GM12878 (cell line): ENCODE measurements around the gene RNU5B-1. TPM values are rescaled to one million over a fixed set of nuclear protein-coding genes. Genes with fewer than 3 reads are reported as not detected.
"Not testable (repeated sequence)": the region's sequence is repeated elsewhere in the genome, so short reads cannot be mapped to it uniquely, and the experiment has no call there.

Experiments used
- ATAC-seq: fragments of 200-7000 bp; cut with Tn5 transposase; 3 replicates; pipeline ENCODE4 v1.9.1; 2020; ENCODE audit warnings: mild to moderate bottlenecking, moderate library complexity
- BruUV-seq: library from RNA; stranded (reverse); fragments of 400-500 nt; replicated peaks from 2 replicates; lab custom pipeline; 2021; lab: Mats Ljungman, UMichigan
- CTCF ChIA-PET: fragments of 300-600 bp; sonication (Branson Sonifier 250); formaldehyde crosslinking; extraction: SDS; loops from one replicate; lab custom pipeline; 2021; ENCODE audit warnings: inconsistent platforms; lab: Yijun Ruan, JAX
- POLR2A ChIA-PET: fragments of 350-600 bp; formaldehyde crosslinking; extraction: SDS; loops from one replicate; lab custom pipeline; 2021; ENCODE audit warnings: inconsistent platforms; lab: Charles Lee
- RAD21 ChIA-PET: fragments of 300-600 bp; sonication (Branson Sonifier 250); formaldehyde crosslinking; loops from one replicate; lab custom pipeline; 2023; ENCODE audit warnings: antibody characterized with exemption; ENCODE audit not compliant: unreplicated experiment; lab: Charles Lee
- SMC1A ChIA-PET: fragments of 300-600 bp; sonication (Branson Sonifier 250); formaldehyde crosslinking; loops from one replicate; lab custom pipeline; 2023; ENCODE audit not compliant: unreplicated experiment, uncharacterized antibody; lab: Charles Lee
- DNase-seq: peaks from one replicate; pipeline ENCODE4 v3.0.0-alpha.2; 2011; ENCODE audit warnings: low read depth, low spot score
- FAIRE-seq: peaks from 3 replicates; lab custom pipeline; 2011; peaks lifted over from hg19 to GRCh38; lab: Jason Lieb, UNC
- H2AFZ ChIP-seq: 2 replicates; pipeline ENCODE4 v1.6.0; 2011; ENCODE audit warnings: low read depth, low read length, control low read depth; ENCODE audit not compliant: control insufficient read depth
- H3K27ac ChIP-seq: 2 replicates; pipeline ENCODE4 v1.5.1; 2011; ENCODE audit warnings: control low read depth; ENCODE audit not compliant: control insufficient read depth, insufficient read depth
- H3K27me3 ChIP-seq, 2 experiments: replicated peaks in 1 of 2; 2 replicates each; pipeline versions ENCODE4 v1.6.0 to v1.6.1; 2011; ENCODE audit warnings: low read length in 1 of 2; ENCODE audit not compliant: control insufficient read depth in 2 of 2, insufficient read depth in 2 of 2
- H3K36me3 ChIP-seq, 2 experiments: 2 replicates each; pipeline ENCODE4 v1.5.1; 2011; ENCODE audit warnings: low read length in 1 of 2; ENCODE audit not compliant: control insufficient read depth in 2 of 2, insufficient read depth in 2 of 2
- H3K4me1 ChIP-seq: 2 replicates; pipeline ENCODE4 v1.6.1; 2011; ENCODE audit warnings: mild to moderate bottlenecking, low read length, moderate library complexity, mixed read lengths; ENCODE audit not compliant: control insufficient read depth, insufficient read depth
- H3K4me2 ChIP-seq: 2 replicates; pipeline ENCODE4 v1.6.0; 2011; ENCODE audit warnings: control low read depth; ENCODE audit not compliant: control insufficient read depth, insufficient read depth
- H3K4me3 ChIP-seq: fragments of 200-600 bp; sonication (generic); 2 replicates; pipeline ENCODE4 v1.5.1; 2016
- H3K79me2 ChIP-seq: 2 replicates; pipeline ENCODE4 v1.6.0; 2011; ENCODE audit warnings: low read length; ENCODE audit not compliant: control insufficient read depth, insufficient read depth
- H3K9ac ChIP-seq: 2 replicates; pipeline ENCODE4 v1.8.0; 2011; ENCODE audit warnings: low read length, control low read depth, mixed read lengths; ENCODE audit not compliant: control insufficient read depth, insufficient read depth
- H3K9me3 ChIP-seq: replicated peaks from 3 replicates; pipeline ENCODE4 v1.5.1; 2011; ENCODE audit warnings: mild to moderate bottlenecking, low read length; ENCODE audit not compliant: control insufficient read depth, insufficient read depth
- H4K20me1 ChIP-seq: 2 replicates; pipeline ENCODE4 v1.6.0; 2011; ENCODE audit not compliant: control insufficient read depth, insufficient read depth
- MEF2B ChIP-seq: fragments of 450-650 bp; IDR thresholded peaks from 2 replicates; pipeline ENCODE4 v1.6.1; 2018; ENCODE audit warnings: mild to moderate bottlenecking, moderate library complexity; ENCODE audit not compliant: partially characterized antibody, poor library complexity, severe bottlenecking
- RAD21 ChIP-seq: IDR thresholded peaks from 2 replicates; pipeline ENCODE4 v1.6.1; 2011; ENCODE audit warnings: mild to moderate bottlenecking, low read depth, low read length, moderate library complexity; ENCODE audit not compliant: insufficient read depth
- SMC3 ChIP-seq: IDR thresholded peaks from 2 replicates; pipeline ENCODE4 v1.6.1; 2011; ENCODE audit warnings: low read length, improper control_type of control experiment, borderline replicate concordance
- YY1 ChIP-seq: IDR thresholded peaks from 2 replicates; pipeline ENCODE4 v1.6.1; 2011; ENCODE audit warnings: low read depth, mild to moderate bottlenecking, low read length
- WGBS: methylation state at CpG from one replicate; pipeline ENCODE4 v1.1.6; 2016; ENCODE audit warnings: low lambda C conversion rate; ENCODE audit not compliant: insufficient replicate concordance, insufficient coverage; ENCODE audit errors: missing lambda C conversion rate; 5-methylcytosine and 5-hydroxymethylcytosine counted together
- in situ Hi-C: fragments of 300-500 bp; cut with MboI; formaldehyde crosslinking; loops from 9 replicates; pipeline ENCODE4 v1.14.3; 2018; ENCODE audit warnings: mixed read lengths
- intact Hi-C: fragments of 100-400 bp; cut with micrococcal nuclease; formaldehyde crosslinking; loops from one replicate; pipeline ENCODE4 v1.14.2; 2022; ENCODE audit not compliant: unreplicated experiment
- polyA plus RNA-seq, 11 experiments: library from polyadenylated mRNA; depleted of rRNA in 4 of 11; unstranded in 6 of 11; stranded (reverse) in 5 of 11; fragments of >200 nt; fragmentation: Nextera tagmentation in 4 of 11; fragmentation: Illumina TruSeq in 1 of 11; extraction: Ambion mirVana in 4 of 11; extraction: Trizol in 1 of 11; gene quantifications; 1 replicate in 1 of 11; 2 replicates in 10 of 11; pipeline versions ENCODE4 v1.2.1 to v1.2.3, GENCODE V29; 2011 to 2016; ENCODE audit warnings: inconsistent platforms in 2 of 11, missing spikeins in 2 of 11, low read depth in 1 of 11
- total RNA-seq, 4 experiments: library from RNA; depleted of rRNA in 3 of 4; stranded (reverse); fragments of >200 nt in 3 of 4; fragmentation: Illumina TruSeq in 1 of 4; extraction: Trizol in 1 of 4; gene quantifications; 2 replicates each; pipeline versions ENCODE4 v1.2.1 to v1.2.3, GENCODE V29; 2013 to 2021
- TF ChIP-seq, protein P1 (sequence below), 3 experiments: IDR thresholded peaks in 2 of 3; conservative IDR thresholded peaks in 1 of 3; 2 replicates each; pipeline ENCODE4 v1.5.1; 2011; ENCODE audit warnings: low read depth in 3 of 3, low read length in 3 of 3, mild to moderate bottlenecking in 3 of 3, control low read depth in 2 of 3, moderate library complexity in 2 of 3, inconsistent platforms in 1 of 3, mixed read lengths in 1 of 3; ENCODE audit not compliant: control insufficient read depth in 2 of 3, insufficient read depth in 1 of 3; ENCODE audit errors: extremely low read depth in 1 of 3

The RNU5B-1 gene
- total and polyA plus RNA-seq, 10 of the 15 experiments (the other 5 are each of a cell fraction or from before 2014, with no cell fraction given), result 19.1 TPM; not detected in 9

DNA sequence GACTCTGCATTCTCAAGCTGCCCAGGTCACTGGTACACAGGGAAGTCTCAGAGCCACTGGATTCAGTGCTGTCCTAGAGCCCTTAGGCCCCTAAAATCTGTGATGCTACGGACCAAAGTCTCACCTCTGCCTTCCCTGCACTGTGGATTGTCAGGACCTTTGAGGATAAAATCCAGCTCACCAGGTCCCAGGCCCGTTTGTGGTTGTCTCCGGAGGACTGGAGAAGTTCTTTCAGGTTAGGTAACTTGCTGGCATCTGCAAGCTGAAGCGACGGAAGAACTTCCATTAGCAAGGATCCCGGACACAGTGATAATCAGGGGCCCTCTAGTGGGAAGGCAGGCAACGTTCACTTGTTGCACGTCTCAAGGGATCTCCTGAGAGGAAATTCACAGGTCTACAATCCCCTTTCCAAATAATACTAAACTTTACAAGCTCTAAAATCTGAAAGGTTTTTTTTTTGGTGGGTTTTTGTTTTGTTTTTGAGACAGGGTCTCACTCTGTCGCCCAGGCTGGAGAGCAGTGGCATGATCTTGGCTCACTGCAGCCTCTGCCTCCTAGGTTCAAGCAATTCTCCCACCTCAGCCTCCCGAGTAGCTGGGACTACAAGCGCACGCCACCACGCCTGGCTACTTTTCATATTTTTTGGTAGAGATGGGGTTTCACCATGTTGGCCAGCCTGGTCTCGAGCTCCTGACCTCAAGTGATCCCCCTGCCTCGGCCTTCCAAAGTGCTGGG is 33.5 kb upstream of the RNU5B-1 start:
- SMC1A ChIA-PET, result interaction anchor here (0.8 to 2.1 kb wide), 14 partner anchors 8 to 237 kb away, joined by 3 to 7 read pairs (median 3); partner anchors contain the start of gene RNU5B-1
- peak; percentile 90 for ATAC-seq
- H3K9me3 ChIP-seq, H3K9ac ChIP-seq, BruUV-seq, DNase-seq, FAIRE-seq, H3K4me1 ChIP-seq, H3K4me2 ChIP-seq, H2AFZ ChIP-seq, H4K20me1 ChIP-seq, in situ Hi-C loops, H3K27ac ChIP-seq: not testable (repeated sequence)
- intact Hi-C loops, result loop anchor here (1.0 kb wide), 3 partner anchors 82 to 238 kb away; no protein-coding TSS in a partner anchor
- CTCF ChIA-PET, result interaction anchor here (0.7 to 3.0 kb wide), 30 partner anchors 8 to 462 kb away, joined by 3 to 17 read pairs (median 6); partner anchors contain the start of genes CILP, CLPX and RNU5B-1
- POLR2A ChIA-PET, result interaction anchor here (0.5 to 1.2 kb wide), 2 partner anchors 14 to 83 kb away, joined by 3 to 8 read pairs; no protein-coding TSS in a partner anchor
- 54% methylated on average over 15 of the region's 15 CpGs for WGBS
- 0 out of 2 replicates have a peak, but pooled peaks have one; percentile 29 for TF ChIP-seq YY1
- TF ChIP-seq SMC3, result peak; percentile 58; the same call in 1 of the 2 replicates
- peak; percentile 70 for TF ChIP-seq RAD21
- peak; percentile 38 for TF ChIP-seq MEF2B
- TF ChIP-seq, protein P1, sequence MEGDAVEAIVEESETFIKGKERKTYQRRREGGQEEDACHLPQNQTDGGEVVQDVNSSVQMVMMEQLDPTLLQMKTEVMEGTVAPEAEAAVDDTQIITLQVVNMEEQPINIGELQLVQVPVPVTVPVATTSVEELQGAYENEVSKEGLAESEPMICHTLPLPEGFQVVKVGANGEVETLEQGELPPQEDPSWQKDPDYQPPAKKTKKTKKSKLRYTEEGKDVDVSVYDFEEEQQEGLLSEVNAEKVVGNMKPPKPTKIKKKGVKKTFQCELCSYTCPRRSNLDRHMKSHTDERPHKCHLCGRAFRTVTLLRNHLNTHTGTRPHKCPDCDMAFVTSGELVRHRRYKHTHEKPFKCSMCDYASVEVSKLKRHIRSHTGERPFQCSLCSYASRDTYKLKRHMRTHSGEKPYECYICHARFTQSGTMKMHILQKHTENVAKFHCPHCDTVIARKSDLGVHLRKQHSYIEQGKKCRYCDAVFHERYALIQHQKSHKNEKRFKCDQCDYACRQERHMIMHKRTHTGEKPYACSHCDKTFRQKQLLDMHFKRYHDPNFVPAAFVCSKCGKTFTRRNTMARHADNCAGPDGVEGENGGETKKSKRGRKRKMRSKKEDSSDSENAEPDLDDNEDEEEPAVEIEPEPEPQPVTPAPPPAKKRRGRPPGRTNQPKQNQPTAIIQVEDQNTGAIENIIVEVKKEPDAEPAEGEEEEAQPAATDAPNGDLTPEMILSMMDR (IDR thresholded peaks at IDR 0.05 in 2 of 3, conservative IDR thresholded peaks at IDR 0.05 in 1 of 3; ENCODE audit: control insufficient read depth in 2 of 3, extremely low read depth in 1 of 3, insufficient read depth in 1 of 3, low read depth in 3 of 3, low read length in 3 of 3), result peak; percentile 63 to 76 (median 75)
- TF ChIP-seq, all 136 proteins: peak for 5; not testable (repeated sequence) for 131
- H3K27me3 ChIP-seq, H3K36me3 ChIP-seq, H3K4me3 ChIP-seq, H3K79me2 ChIP-seq: not testable (repeated sequence)
- RAD21 ChIA-PET, result interaction anchor here (0.8 to 2.1 kb wide), 4 partner anchors 16 to 237 kb away, joined by 3 to 7 read pairs (median 4); partner anchors contain the start of gene PARP16
